Central memory CD8-positive, alpha-beta T cell (primary cell): Measurements from ENCODE around the gene KPNA2.
"Not testable (repeated sequence)": the region's sequence is repeated elsewhere in the genome, so short reads cannot be mapped to it uniquely, and the experiment has no call there.

ENCODE experiments used
- ATAC-seq: fragments of 150-1000 bp; cut with Tn5 transposase; replicated peaks from 2 replicates; pipeline ENCODE4 v1.10.0; 2022; ENCODE audit warnings: mild to moderate bottlenecking, moderate FRiP score, moderate number of reproducible peaks; ENCODE audit not compliant: poor library complexity, severe bottlenecking; ENCODE audit errors: extremely low read depth
- DNase-seq, 2 donors: peaks; one replicate each; pipeline ENCODE4 v3.0.0; 2021; ENCODE audit warnings: low spot score in 2 of 2
- H3K27ac Mint-ChIP-seq: one replicate; pipeline ENCODE4 v1.8.0; 2022; ENCODE audit warnings: low read depth, mild to moderate bottlenecking, moderate library complexity, mixed read lengths
- H3K27me3 Mint-ChIP-seq: one replicate; pipeline ENCODE4 v1.8.0; 2022; ENCODE audit warnings: mixed read lengths
- H3K36me3 Mint-ChIP-seq: one replicate; pipeline ENCODE4 v1.8.0; 2022; ENCODE audit warnings: mild to moderate bottlenecking, moderate library complexity, mixed read lengths; ENCODE audit not compliant: insufficient read depth
- H3K4me1 Mint-ChIP-seq: one replicate; pipeline ENCODE4 v1.8.0; 2022; ENCODE audit warnings: mixed read lengths
- H3K4me3 Mint-ChIP-seq: one replicate; pipeline ENCODE4 v1.8.0; 2022; ENCODE audit warnings: mild to moderate bottlenecking, moderate library complexity, mixed read lengths
- H3K9me3 Mint-ChIP-seq: one replicate; pipeline ENCODE4 v1.8.0; 2022; ENCODE audit warnings: mixed read lengths

Gene KPNA2

DNA sequence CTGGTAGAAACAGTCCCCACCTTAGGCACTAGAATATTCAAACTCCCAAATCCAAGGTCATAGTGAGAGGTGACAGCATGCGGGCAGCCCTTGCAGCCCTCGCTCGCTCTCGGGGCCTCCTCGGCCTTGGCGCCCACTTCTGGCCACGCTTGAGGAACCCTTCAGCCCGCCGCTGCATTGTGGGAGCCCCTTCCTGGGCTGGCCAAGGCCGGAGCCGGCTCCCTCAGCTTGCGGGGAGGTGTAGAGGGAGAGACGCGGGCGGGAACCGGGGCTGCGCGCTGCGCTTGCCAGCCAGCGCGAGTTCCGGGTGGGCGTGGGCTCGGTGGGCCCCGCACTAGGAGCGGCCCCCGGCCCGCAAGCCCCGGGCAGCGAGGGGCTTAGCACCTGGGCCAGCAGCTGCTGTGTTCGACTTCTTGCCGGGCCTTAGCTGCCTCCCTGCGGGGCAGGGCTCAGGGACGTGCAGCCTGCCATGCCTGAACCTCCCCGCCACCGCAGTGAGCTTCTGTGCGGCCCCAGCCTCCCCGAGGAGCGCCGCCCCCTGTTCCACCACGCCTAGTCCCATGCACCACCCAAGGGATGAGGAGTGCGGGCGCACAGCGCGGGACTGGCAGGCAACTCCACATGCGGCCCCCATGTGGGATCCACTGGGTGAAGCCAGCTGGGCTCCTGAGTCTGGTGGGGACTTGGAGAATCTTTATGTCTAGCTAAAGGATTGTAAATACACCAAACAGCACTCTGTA, 45.0 kb downstream of the KPNA2 start:
- Mint-ChIP-seq H3K36me3 (peaks cover 2% of the 10 kb centered on the region), H3K27ac (no peak overlapping the region), H3K9me3 (no peaks in the 10 kb centered on the region), H3K27me3 (no peaks in the 10 kb centered on the region), H3K4me3 (no peak overlapping the region), H3K4me1 (peaks cover 12% of the 10 kb centered on the region)
- no peak for ATAC-seq
- no peak for DNase-seq

GRCh38 chr17:68081305-68082265, 46.0 kb downstream of the KPNA2 start:
- not testable (repeated sequence) for H3K4me3 Mint-ChIP-seq, H3K36me3 Mint-ChIP-seq, H3K27me3 Mint-ChIP-seq, H3K27ac Mint-ChIP-seq, ATAC-seq, H3K9me3 Mint-ChIP-seq, DNase-seq
- H3K4me1 Mint-ChIP-seq = peaks cover 22% of the 10 kb centered on the region

DNA sequence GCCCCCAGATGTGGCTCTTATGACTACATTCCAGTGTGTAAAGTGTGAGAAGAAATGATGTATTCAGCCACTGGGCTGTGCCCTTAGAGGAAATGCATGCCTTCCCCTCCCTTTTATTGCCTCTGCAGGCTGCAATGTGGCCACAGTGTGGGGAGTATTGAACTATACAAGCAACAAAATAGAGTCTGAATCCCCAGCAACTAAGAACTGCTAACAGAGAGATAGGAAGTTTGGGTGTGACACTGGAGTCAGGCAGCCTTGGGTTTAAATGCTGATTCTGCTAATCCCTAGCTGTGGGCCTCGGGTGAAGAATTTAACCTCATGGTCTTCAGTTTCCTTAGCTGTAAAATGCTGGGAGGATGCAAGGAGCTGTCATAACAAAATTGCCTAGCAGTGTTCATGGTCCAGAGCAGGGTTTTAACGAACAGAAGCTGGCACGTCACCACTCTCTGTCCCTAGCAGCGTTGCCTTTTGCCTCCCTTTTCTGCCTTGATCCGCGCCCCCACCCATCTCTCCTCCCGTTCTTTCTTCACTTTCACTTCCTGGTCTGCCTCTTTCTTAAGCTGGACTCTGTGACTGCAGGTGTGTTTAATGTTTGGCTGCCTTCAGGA, 50.3 kb downstream of the KPNA2 start:
- Mint-ChIP-seq H3K27me3 (no peaks in the 10 kb centered on the region), H3K4me1 (peaks cover 46% of the 10 kb centered on the region), H3K4me3 (peak overlapping the region; percentile 73), H3K36me3 (peaks cover 4% of the 10 kb centered on the region), H3K27ac (peak overlapping the region; percentile 92), H3K9me3 (no peaks in the 10 kb centered on the region)
- no peak for DNase-seq
- peak; percentile 37 for ATAC-seq

GRCh38 chr17:68086666-68087065, 51.1 kb downstream of the KPNA2 start:
- H3K36me3 Mint-ChIP-seq, DNase-seq, ATAC-seq, H3K9me3 Mint-ChIP-seq, H3K27me3 Mint-ChIP-seq: not testable (repeated sequence)
- peaks cover 46% of the 10 kb centered on the region for H3K4me1 Mint-ChIP-seq
- H3K27ac Mint-ChIP-seq = peak overlapping the region; percentile 92
- peak overlapping the region; percentile 73 for H3K4me3 Mint-ChIP-seq

DNA sequence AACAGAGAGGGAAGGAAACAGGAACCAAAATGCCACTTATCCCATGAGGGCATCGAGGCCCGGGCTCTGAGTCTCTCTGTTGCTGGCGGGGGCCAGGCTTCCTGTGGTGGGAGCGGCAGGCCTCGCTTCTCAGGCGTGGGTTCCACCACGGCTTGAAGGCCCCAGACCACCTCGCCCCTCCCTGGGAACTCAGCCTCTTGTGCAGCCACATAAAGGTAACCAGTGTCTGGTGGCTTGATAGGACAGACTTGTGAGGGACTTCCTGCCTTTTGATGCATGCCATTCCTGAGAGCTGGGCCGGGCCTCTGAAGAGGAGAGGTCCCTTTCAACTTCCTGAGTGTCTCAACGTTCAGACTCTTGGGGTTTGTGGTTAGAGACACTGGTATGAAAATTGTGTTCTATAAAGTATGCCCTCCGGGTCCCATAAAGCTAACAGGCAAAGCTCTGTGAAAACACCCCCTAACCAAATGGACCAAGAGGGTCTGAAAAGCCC, 51.6 kb downstream of the KPNA2 start:
- Mint-ChIP-seq H3K27ac (peak overlapping the region; percentile 92), H3K4me3 (peak overlapping the region; percentile 73), H3K4me1 (peaks cover 46% of the 10 kb centered on the region)
- not testable (repeated sequence) for H3K27me3 Mint-ChIP-seq, H3K36me3 Mint-ChIP-seq, H3K9me3 Mint-ChIP-seq
- DNase-seq (peak in 1 of 2 donors; percentile 41), ATAC-seq (peak; percentile 95)

- H3K27me3 Mint-ChIP-seq = no peaks in the 10 kb centered on the region
- H3K4me1 Mint-ChIP-seq = peaks cover 46% of the 10 kb centered on the region
- ATAC-seq = no peak
- H3K36me3 Mint-ChIP-seq = peaks cover 4% of the 10 kb centered on the region
- no peak overlapping the region for H3K27ac Mint-ChIP-seq
- no peaks in the 10 kb centered on the region for H3K9me3 Mint-ChIP-seq
- DNase-seq = no peak
- no peak overlapping the region for H3K4me3 Mint-ChIP-seq
Observed at GRCh38 chr17:68087851-68088250, 52.3 kb downstream of the KPNA2 start.

- Mint-ChIP-seq H3K36me3 (peaks cover 4% of the 10 kb centered on the region), H3K27ac (peak overlapping the region; percentile 10)
Observed at GRCh38 chr17:68089881-68090280, 54.3 kb downstream of the KPNA2 start.

GRCh38 chr17:68094481-68095078, 59.0 kb downstream of the KPNA2 start:
- no peak for ATAC-seq
- Mint-ChIP-seq H3K9me3 (no peaks in the 10 kb centered on the region), H3K27ac (no peak overlapping the region), H3K36me3 (peaks cover 2% of the 10 kb centered on the region), H3K4me3 (no peak overlapping the region), H3K4me1 (peaks cover 5% of the 10 kb centered on the region), H3K27me3 (no peaks in the 10 kb centered on the region)
- DNase-seq = no peak

More at GRCh38 chr17:68089881-68090280, 54.3 kb downstream of the KPNA2 start:
- no peaks in the 10 kb centered on the region for H3K9me3 Mint-ChIP-seq
- H3K4me1 Mint-ChIP-seq = peaks cover 40% of the 10 kb centered on the region
- ATAC-seq (no peak), DNase-seq (no peak)
- no peak overlapping the region for H3K4me3 Mint-ChIP-seq
- no peaks in the 10 kb centered on the region for H3K27me3 Mint-ChIP-seq

DNA sequence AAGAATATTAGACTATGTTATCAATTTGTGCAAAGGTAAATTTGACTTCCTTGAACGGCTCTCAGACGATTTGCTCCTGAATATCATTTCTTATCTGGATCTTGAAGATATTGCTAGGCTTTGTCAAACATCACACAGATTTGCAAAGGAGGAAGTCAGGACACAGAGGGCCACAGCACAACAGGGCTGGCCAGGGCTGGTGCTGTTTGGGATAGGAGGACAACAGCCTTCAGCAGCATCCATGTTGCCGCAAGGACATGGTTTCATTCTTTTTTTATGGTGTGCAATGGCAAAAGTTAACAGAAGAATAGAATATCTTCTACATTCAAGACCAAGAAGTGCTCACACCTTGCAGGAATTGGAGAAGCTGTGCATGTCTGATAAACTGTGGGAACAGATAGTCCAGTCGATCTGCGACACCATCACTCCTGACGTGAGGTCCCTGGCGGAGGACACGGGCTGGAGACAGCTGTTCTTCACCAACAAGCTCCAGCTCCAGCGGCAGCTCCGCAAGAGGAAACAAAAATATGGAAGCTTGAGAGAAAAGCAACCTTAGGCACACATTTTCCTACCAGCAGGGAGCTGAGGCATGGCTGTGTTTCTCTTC, 59.8 kb downstream of the KPNA2 start:
- Mint-ChIP-seq H3K27me3 (no peaks in the 10 kb centered on the region), H3K4me1 (no peaks in the 10 kb centered on the region), H3K9me3 (no peaks in the 10 kb centered on the region), H3K4me3 (no peak overlapping the region), H3K27ac (no peak overlapping the region), H3K36me3 (peaks cover 2% of the 10 kb centered on the region)
- DNase-seq = no peak
- no peak for ATAC-seq

GRCh38 chr17:68096111-68096510, 60.6 kb downstream of the KPNA2 start:
- H3K9me3 Mint-ChIP-seq = no peaks in the 10 kb centered on the region
- H3K27ac Mint-ChIP-seq = no peak overlapping the region
- peaks cover 3% of the 10 kb centered on the region for H3K4me1 Mint-ChIP-seq
- ATAC-seq (no peak), DNase-seq (no peak)
- H3K27me3 Mint-ChIP-seq = no peaks in the 10 kb centered on the region
- no peak overlapping the region for H3K4me3 Mint-ChIP-seq
- peaks cover 2% of the 10 kb centered on the region for H3K36me3 Mint-ChIP-seq
